ENCODE results near the gene NTSR1.

Gene NTSR1

DNA sequence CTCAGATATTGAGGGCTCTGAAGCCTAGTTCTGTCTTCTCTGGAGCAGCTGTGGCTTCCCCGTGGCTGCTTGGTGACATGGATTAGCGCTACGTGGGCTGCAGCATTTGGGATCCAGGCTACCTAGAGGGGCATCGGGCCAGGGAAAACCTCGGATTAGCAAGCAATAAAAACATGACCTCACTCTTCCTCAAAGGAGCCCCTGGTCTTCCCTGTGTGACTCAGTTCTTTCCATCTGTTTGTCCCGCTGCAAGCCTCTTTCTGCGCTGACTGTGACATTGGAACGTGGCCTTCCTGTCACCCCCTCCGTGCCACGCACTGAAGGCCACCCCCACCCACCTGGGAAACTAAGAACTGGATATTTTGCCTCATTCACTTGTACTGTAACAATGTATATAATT lies 91.2 kb downstream of the NTSR1 start:
- TF ChIP-seq, protein P1, sequence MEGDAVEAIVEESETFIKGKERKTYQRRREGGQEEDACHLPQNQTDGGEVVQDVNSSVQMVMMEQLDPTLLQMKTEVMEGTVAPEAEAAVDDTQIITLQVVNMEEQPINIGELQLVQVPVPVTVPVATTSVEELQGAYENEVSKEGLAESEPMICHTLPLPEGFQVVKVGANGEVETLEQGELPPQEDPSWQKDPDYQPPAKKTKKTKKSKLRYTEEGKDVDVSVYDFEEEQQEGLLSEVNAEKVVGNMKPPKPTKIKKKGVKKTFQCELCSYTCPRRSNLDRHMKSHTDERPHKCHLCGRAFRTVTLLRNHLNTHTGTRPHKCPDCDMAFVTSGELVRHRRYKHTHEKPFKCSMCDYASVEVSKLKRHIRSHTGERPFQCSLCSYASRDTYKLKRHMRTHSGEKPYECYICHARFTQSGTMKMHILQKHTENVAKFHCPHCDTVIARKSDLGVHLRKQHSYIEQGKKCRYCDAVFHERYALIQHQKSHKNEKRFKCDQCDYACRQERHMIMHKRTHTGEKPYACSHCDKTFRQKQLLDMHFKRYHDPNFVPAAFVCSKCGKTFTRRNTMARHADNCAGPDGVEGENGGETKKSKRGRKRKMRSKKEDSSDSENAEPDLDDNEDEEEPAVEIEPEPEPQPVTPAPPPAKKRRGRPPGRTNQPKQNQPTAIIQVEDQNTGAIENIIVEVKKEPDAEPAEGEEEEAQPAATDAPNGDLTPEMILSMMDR (conservative IDR thresholded peaks at IDR 0.05) = no peak
- no peak overlapping the region for H3K27ac ChIP-seq

GRCh38 chr20:62800314-62801259 lies 92.0 kb downstream of the NTSR1 start:
- TF ChIP-seq, protein P1 (conservative IDR thresholded peaks at IDR 0.05) = no peak
- H3K27ac ChIP-seq = no peak overlapping the region

DNA sequence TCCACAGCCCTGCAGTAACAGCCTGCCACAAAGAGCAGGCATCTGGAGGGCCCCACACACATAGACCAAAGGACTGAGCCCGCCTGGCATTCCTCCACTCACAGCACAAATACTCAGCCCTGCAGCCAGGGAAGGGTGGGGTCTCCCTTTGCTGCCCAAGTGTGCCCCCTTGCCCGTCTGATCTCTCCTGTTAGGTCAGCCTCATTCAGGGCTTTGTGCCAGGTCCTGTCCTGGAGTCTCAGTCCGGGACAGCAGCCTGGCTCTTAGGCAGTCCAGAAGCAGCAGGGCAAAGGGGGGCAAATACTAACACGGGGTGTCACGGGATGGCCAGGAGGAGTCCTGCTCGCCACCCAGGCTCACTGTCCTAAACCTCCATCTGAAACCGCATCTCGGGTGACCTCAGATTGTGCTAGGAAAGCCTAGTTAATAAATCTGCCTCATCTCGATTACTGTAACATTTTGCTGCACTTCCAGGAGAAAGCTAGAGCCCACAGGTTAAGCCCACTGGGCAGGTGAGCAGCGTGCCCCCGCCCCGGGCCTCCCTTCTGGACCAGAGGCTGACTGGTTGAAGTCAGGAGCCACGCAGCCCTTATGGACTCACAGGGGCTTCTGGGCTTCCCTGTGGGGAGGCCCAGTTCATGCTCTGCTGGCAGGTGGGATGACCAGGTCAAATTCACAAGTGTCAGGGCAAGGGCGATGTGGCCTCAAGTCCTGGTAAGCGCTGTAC lies 92.8 kb downstream of the NTSR1 start:
- TF ChIP-seq, protein P1 (conservative IDR thresholded peaks at IDR 0.05) = no peak

GRCh38 chr20:62802026-62802712 lies 93.5 kb downstream of the NTSR1 start:
- TF ChIP-seq, protein P1 (conservative IDR thresholded peaks at IDR 0.05) = no peak

More for the DNA sequence above, 92.8 kb downstream of the NTSR1 start:
- H3K27ac ChIP-seq = no peak overlapping the region

GRCh38 chr20:62804021-62804626 lies 95.5 kb downstream of the NTSR1 start:
- H3K27ac ChIP-seq = peak overlapping the region; percentile 90
- TF ChIP-seq, protein P1 (conservative IDR thresholded peaks at IDR 0.05) = no peak

More at GRCh38 chr20:62802026-62802712, 93.5 kb downstream of the NTSR1 start:
- no peak overlapping the region for H3K27ac ChIP-seq

GRCh38 chr20:62804627-62805154 lies 96.1 kb downstream of the NTSR1 start, which contains the start of gene OGFR:
OGFR (plus strand) TSS chr20:62804835; CDS start chr20:62804860, 25 bp downstream.
- H3K27ac ChIP-seq = peak within 1 kb of the TSS; percentile 90
- TF ChIP-seq, protein P1 (conservative IDR thresholded peaks at IDR 0.05) = no peak
